ENCODE data around the gene PLXND1. TPM values are rescaled to one million over a fixed set of nuclear protein-coding genes. Genes with fewer than 3 reads are reported as not detected.

PLXND1 gene
- total RNA-seq, 3 donors from 2014 or later (not counting 1 experiment from before 2014, with no cell fraction given), result 135 to 214 (median 189) TPM

GRCh38 chr3:129574206-129574605, 32.3 kb downstream of the PLXND1 start:
- Mint-ChIP-seq H3K4me1 (peaks cover 53 to 74% of the 10 kb centered on the region in 2 donors), H3K36me3 (no peaks in the 10 kb centered on the region), H3K27me3 (ENCODE audit: low read depth in 2 of 2) (no peaks in the 10 kb centered on the region), H3K4me3 (no peak overlapping the region), H3K27ac (peak overlapping the region; percentile 64 to 89), H3K9me3 (no peaks in the 10 kb centered on the region)
- H3K27me3 ChIP-seq (ENCODE audit: control insufficient read depth, insufficient read depth, low read length), result no peaks in the 10 kb centered on the region
- TF ChIP-seq CTCF (IDR thresholded peaks at IDR 0.05), result no peak
- peaks cover 62% of the 10 kb centered on the region for H3K4me1 ChIP-seq (ENCODE audit: control insufficient read depth, insufficient read depth, low read length)
- DNase-seq (no peak), ATAC-seq (no peak)
- no peak overlapping the region for H3K4me3 ChIP-seq (ENCODE audit: low read length)
- peaks cover 17% of the 10 kb centered on the region for H3K36me3 ChIP-seq (ENCODE audit: control insufficient read depth, insufficient read depth, low read length)
- WGBS (ENCODE audit: insufficient coverage), result 94% methylated on average over 24 of the region's 24 CpGs
- H3K9me3 ChIP-seq (ENCODE audit: control insufficient read depth, insufficient read depth, low read length), result no peaks in the 10 kb centered on the region
- intact Hi-C loops (cut with micrococcal nuclease), result no loop called here
- no peak overlapping the region for H3K27ac ChIP-seq (ENCODE audit: low read length)

GRCh38 chr3:129573493-129573892, 33.0 kb downstream of the PLXND1 start:
- H3K4me3 ChIP-seq (ENCODE audit: low read length), result no peak overlapping the region
- TF ChIP-seq CTCF (IDR thresholded peaks at IDR 0.05), result no peak
- Mint-ChIP-seq H3K27ac (peak overlapping the region; percentile 43 to 75), H3K36me3 (no peaks in the 10 kb centered on the region), H3K9me3 (no peaks in the 10 kb centered on the region), H3K27me3 (ENCODE audit: low read depth in 2 of 2) (no peaks in the 10 kb centered on the region), H3K4me3 (no peak overlapping the region), H3K4me1 (peaks cover 60 to 74% of the 10 kb centered on the region in 2 donors)
- peaks cover 17% of the 10 kb centered on the region for H3K36me3 ChIP-seq (ENCODE audit: control insufficient read depth, insufficient read depth, low read length)
- H3K9me3 ChIP-seq (ENCODE audit: control insufficient read depth, insufficient read depth, low read length), result no peaks in the 10 kb centered on the region
- intact Hi-C loops (cut with micrococcal nuclease), result no loop called here
- H3K4me1 ChIP-seq (ENCODE audit: control insufficient read depth, insufficient read depth, low read length), result peaks cover 59% of the 10 kb centered on the region
- ATAC-seq (no peak), DNase-seq (no peak)
- H3K27me3 ChIP-seq (ENCODE audit: control insufficient read depth, insufficient read depth, low read length), result no peaks in the 10 kb centered on the region
- 93% methylated on average over 14 of the region's 14 CpGs for WGBS (ENCODE audit: insufficient coverage)
- no peak overlapping the region for H3K27ac ChIP-seq (ENCODE audit: low read length)

- Mint-ChIP-seq H3K4me1 (peaks cover 62 to 74% of the 10 kb centered on the region in 2 donors), H3K27ac (peak overlapping the region in 1 of 2 donors; percentile 75), H3K36me3 (no peaks in the 10 kb centered on the region), H3K9me3 (no peaks in the 10 kb centered on the region), H3K4me3 (no peak overlapping the region), H3K27me3 (ENCODE audit: low read depth in 2 of 2) (no peaks in the 10 kb centered on the region)
- TF ChIP-seq CTCF (IDR thresholded peaks at IDR 0.05), result no peak
- Histone ChIP-seq H3K27ac (ENCODE audit: low read length) (no peak overlapping the region), H3K4me1 (ENCODE audit: control insufficient read depth, insufficient read depth, low read length) (peaks cover 57% of the 10 kb centered on the region), H3K9me3 (ENCODE audit: control insufficient read depth, insufficient read depth, low read length) (no peaks in the 10 kb centered on the region), H3K4me3 (ENCODE audit: low read length) (no peak overlapping the region), H3K36me3 (ENCODE audit: control insufficient read depth, insufficient read depth, low read length) (peaks cover 17% of the 10 kb centered on the region), H3K27me3 (ENCODE audit: control insufficient read depth, insufficient read depth, low read length) (no peaks in the 10 kb centered on the region)
- intact Hi-C loops (cut with micrococcal nuclease), result no loop called here
- DNase-seq, result no peak
- ATAC-seq, result no peak
- WGBS (ENCODE audit: insufficient coverage), result 97% methylated on average over 18 of the region's 18 CpGs
These were observed 33.9 kb downstream of the PLXND1 start for GRCh38 chr3:129572603-129573002.
